HG02571 (cell line): ENCODE results near the gene ACMSD.
"Not testable (repeated sequence)": the region's sequence is repeated elsewhere in the genome, so short reads cannot be mapped to it uniquely, and the experiment has no call there.

ENCODE experiments used
- ATAC-seq: cut with Tn5 transposase; IDR thresholded peaks from one replicate; pipeline ENCODE4 v1.9.1; 2021; ENCODE audit warnings: mild to moderate bottlenecking, moderate library complexity; ENCODE audit not compliant: unreplicated experiment

ACMSD gene

GRCh38 chr2:134847582-134847981 is 9.2 kb downstream of the ACMSD start:
- not testable (repeated sequence) for ATAC-seq

- ATAC-seq: no peak
Observed at GRCh38 chr2:134852518-134852917, 14.1 kb downstream of the ACMSD start.

DNA sequence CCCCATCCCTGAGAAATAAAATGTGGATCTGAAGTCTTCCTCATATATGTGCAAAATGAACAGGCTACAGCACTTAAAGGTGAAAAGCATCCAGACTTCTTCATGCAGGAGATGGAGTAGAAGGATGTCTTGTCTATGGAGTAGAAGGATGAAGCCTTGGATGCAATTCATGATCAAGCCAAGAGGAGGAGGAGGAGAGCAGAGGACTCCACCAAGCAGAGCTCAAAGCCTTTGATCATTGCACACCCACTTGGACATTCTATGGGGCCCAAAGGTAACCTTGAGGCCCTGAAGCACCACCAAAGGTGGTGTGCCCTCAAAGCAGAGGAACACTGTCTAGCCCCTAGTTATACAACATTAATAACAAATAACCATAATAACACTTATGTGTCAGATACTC is 17.3 kb downstream of the ACMSD start:
- no peak for ATAC-seq

GRCh38 chr2:134858245-134858644 is 19.8 kb downstream of the ACMSD start:
- ATAC-seq: no peak

DNA sequence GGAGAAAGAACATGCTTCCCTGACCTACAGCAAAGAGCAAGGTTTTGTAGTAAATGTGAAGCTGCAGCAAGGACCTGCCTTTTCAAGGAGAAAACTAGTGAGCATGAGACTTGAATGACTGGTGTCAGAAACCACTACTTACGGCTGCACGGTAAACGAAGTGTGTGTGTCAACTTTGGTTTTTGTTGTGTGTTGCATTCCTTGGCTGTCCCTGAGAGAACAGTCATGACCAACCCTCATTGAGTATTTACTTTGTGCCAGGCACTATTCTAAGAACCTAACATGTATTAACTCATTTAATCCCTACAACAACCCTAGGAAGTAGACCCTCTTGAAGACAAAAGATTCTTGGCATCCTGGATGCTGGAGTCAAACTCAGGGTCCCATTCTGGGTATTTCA is 22.8 kb downstream of the ACMSD start:
- no peak for ATAC-seq

GRCh38 chr2:134862069-134862468 is 23.7 kb downstream of the ACMSD start:
- ATAC-seq: no peak

- no peak for ATAC-seq
Observed at GRCh38 chr2:134862674-134863073, 24.3 kb downstream of the ACMSD start.

DNA sequence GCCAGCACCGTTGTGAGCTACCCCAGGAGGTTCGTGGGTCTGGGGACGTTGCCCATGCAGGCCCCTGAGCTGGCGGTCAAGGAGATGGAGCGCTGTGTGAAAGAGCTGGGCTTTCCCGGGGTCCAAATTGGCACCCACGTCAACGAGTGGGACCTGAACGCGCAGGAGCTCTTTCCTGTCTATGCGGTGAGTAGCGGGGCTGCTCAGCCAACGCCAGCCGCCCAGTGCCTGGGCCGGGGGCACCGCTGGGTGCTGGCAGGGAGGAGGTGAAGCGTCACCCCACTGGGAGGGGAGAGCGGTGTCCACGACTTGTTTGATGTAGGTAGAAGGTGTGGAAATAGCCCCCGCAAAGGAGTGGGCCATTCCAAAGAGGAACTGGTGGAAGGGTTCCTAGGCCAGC is 25.0 kb downstream of the ACMSD start:
- no peak for ATAC-seq

DNA sequence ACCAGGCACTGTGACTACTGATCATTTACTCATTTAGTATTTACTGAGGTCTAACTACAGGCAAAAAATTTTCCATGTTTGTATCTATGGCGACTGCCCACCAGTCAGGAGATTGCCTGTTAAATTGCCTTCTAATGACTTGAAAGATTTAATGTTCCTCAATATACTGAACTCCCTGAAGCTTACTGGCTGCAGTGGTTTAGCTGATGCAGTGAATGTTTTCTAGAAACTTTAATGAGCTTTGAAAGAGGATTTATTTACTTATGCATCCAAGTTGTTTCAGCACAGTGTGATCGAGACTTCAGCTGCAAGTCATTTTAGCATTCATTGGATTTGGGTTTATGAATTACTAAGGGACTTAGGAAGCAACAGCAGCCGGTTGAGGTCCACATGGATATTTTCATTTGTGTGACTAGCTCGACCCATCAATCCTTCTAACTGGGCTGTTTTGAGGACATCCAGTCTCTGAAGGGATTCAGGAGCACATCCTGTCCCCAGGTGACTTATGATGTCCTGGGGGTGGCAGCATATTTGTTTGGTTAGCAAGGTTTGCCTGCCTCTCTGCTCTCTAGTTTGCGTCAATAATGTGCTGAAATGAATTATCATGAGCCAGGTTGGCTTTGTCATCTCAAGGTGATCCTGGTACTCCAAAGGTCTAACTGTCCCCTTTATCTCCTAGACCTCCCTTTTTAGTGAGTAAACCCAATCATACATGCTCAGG is 26.8 kb downstream of the ACMSD start:
- no peak for ATAC-seq

DNA sequence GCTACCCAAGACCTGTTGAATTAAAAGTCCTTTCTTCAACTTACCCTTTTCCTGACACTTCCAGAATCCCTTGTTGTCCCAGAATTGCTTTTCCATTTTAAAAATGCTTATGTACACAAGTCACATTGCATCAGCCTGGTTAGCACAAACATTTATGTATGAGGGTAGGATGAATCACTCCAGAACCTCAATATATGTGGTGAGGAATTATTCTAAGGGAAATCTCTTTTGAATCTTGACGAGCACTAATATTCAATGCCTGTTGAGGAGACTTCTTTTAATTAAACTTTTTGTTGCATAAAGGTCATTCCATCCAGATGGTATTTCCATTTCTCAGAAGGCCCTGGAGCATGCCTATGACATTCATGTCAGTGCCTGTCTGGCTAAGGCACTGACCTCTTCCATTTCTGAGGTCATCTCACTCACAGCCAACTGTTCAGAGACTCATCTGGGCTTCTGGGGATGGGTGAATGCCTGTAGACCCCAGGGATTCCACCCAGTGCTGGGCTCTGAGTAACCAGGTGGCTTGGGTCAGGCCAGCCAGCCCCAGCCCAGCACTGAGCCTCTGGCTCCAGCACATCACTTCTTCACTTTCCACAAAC is 28.2 kb downstream of the ACMSD start:
- no peak for ATAC-seq

DNA sequence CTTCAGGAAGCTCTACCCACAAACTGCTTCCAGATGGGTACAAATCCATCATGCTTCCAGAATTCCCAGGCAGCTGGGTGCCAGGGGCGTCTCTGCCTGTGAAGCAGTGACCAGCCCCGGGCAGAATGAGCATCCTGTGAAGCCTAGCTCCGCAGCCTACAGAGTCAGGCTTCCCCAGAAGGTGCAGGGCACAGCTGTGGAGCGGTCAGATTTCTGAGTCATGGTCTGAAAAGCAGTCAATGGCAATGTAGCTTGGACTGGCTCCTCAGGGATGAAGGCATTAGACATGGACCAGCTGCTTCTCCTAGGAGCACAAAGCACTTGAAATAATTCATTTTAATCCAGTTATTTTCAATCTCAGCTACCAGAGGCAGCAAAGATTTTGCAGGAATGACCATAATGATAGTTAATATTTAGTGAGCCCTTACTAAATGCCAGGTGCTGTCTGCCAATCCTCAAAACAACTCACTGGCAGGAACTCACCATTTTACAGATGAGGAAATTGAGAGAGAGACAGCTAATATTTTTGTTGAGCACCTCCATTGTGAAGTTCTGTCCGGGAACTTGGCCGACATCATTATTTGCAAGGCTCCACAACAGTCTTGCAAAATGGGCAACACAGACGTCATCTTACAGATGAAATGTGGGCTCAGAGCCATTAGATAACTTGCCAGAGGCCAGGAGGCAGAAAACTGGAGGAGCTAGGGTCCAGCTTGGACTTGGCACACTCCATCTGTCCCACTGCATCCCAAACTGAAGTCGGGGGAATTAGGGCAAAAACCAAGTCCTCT is 31.7 kb downstream of the ACMSD start:
- no peak for ATAC-seq

- no peak for ATAC-seq
Observed at GRCh38 chr2:134873152-134873551, 34.7 kb downstream of the ACMSD start.

DNA sequence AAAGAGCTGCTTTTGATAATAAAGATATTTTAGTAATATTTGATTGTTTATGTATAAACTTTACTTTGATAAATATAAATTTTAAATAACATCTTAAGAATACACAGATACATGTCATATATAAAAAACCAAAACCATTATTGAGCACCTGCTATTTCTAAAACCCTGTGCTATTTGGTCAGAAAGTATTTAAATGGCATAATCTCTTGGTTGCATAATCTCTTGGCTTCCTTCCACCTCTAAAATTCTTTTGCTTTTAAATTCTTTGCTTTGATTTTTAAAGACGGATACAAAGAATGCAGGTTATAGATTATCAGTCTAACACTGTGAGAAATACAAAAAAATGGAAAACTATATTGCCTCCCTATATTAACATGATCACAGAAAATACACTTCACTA is 36.9 kb downstream of the ACMSD start:
- ATAC-seq: no peak

GRCh38 chr2:134882773-134883172 is 44.4 kb downstream of the ACMSD start:
- no peak for ATAC-seq

DNA sequence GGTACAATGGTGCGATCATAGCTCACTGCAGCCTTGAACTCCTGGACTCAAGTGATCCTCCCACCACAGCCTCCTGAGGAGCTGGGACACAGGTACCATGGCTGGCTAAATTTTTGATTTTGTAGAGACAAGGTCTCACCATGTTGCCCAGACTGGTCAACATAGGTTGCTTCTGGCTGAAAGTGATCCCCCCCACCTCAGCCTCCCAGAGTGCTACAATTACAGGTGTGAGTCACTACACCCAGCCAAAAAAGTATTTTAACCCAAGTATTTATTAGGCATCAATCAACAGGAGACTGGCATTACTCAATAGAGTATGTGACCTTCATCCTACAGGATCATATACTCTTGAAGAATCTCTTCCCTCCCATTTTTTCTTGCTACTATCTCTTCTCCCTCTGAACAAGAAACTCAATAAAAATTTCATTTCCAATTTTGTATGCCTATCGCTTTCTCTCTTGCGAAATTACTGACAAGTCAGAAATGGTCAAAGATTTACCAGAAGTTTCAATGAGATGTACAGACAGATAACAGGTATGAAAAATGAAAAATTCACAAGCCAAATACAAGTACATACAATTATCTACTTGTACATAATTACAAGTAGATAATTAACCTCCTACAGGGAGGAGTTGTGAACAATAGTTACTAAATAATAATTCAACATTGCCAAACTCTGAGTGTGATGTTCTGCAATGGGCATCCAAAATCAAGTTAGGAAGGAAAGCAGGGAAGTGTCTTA is 45.3 kb downstream of the ACMSD start:
- ATAC-seq: no peak

DNA sequence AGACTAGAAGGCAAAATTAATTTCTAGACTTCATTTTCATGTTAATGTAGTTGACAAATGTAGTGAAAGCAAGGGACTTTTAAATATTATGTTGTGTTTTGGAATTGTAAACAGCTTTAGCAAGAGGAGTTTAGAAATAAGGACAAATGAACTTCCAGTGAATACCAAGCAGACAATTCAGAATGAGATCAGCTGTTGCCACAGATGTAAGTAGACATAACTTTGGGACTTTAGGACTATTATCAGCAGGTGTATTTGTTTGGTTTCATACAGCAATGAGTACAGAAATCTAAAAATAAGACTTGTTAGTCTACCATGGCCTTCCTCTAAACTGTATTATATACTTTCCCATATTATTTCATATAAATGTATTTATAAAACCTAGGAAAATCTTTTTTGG is 46.0 kb downstream of the ACMSD start:
- ATAC-seq: no peak

- no peak for ATAC-seq
Observed at GRCh38 chr2:134892282-134893035, 54.0 kb downstream of the ACMSD start.

GRCh38 chr2:134897932-134898331 is 59.5 kb downstream of the ACMSD start:
- ATAC-seq: no peak

DNA sequence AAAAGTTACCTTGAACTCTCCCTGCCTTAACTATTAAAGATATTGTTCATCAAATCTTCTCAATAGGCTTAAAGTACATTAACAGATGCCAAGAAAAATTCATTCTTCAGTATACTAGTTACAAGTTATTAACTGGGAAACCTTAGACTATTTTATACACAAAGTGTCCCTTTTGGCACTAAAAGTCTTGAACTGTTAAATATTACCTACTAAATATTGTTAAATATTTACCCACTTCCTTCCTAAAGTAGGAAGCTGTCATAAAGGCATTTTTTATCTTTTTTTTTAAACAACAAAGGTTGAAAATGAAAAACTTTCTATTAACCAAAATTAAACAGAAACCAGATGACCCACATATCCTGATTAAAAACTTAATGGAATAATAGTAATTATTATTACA is 60.8 kb downstream of the ACMSD start:
- no peak for ATAC-seq

GRCh38 chr2:134900151-134900550 is 61.7 kb downstream of the ACMSD start:
- no peak for ATAC-seq

- ATAC-seq: not testable (repeated sequence)
Observed at GRCh38 chr2:134903701-134904100, 65.3 kb downstream of the ACMSD start.
